Measurements from ENCODE around the gene CERS4.
"Not testable (repeated sequence)": the region's sequence is repeated elsewhere in the genome, so short reads cannot be mapped to it uniquely, and the experiment has no call there.

DNA sequence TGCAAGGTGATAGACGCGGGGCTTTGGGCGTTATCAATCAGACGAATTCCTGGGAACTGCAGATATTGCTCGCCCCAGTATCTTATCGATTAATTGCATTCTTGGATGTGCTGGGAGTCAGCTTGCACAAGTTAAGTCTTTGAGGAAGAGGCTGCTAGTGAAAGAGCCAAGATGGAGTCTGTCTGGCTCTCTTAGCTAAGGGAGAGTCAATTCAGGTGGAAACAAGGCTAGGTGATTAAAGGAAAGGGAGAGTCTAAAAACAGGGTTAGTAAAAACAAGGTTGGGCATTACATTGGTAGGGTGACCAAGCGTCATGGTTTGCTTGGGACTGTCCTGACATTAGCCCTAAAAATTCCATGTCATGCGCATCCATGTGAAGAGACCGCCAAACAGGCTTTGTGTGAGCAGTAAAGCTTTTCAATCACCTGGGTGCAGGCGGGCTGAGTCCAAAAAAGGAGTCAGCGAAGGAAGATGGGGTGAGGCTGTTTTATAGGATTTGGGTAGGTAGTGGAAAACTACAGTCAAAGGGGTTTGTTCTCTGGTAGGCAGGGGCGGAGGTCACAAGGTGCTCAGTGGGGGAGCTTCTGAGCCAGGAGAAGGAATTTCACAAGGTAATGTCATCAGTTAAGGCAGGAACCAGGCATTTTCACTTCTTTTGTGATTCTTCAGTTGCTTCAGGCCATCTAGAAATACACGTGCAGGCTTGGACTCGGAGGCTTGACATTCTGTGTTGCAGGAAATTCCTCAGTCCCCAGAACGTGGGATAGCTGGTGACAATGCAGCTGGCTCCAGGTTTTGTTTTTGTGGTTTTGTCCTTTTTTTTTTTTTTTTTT, 5.7 kb upstream of the CERS4 start:
- TF ChIP-seq, protein P1, sequence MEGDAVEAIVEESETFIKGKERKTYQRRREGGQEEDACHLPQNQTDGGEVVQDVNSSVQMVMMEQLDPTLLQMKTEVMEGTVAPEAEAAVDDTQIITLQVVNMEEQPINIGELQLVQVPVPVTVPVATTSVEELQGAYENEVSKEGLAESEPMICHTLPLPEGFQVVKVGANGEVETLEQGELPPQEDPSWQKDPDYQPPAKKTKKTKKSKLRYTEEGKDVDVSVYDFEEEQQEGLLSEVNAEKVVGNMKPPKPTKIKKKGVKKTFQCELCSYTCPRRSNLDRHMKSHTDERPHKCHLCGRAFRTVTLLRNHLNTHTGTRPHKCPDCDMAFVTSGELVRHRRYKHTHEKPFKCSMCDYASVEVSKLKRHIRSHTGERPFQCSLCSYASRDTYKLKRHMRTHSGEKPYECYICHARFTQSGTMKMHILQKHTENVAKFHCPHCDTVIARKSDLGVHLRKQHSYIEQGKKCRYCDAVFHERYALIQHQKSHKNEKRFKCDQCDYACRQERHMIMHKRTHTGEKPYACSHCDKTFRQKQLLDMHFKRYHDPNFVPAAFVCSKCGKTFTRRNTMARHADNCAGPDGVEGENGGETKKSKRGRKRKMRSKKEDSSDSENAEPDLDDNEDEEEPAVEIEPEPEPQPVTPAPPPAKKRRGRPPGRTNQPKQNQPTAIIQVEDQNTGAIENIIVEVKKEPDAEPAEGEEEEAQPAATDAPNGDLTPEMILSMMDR (IDR thresholded peaks at IDR 0.05; ENCODE audit: low read depth, low read length, poor library complexity, severe bottlenecking) = not testable (repeated sequence)
- TF ChIP-seq EZH2phosphoT487 (IDR thresholded peaks at IDR 0.05; ENCODE audit: borderline replicate concordance, low read length) = not testable (repeated sequence)

All from DOHH2 (cell line).